Thoracic aorta (tissue), 2 donors: ENCODE measurements around the gene CAB39L. TPM values are rescaled to one million over a fixed set of nuclear protein-coding genes. Genes with fewer than 3 reads are reported as not detected.

Experiments
- ATAC-seq: fragments of 150-250 bp; one replicate; pipeline ENCODE4 v1.8.0; 2017; ENCODE audit warnings: low read depth; ENCODE audit not compliant: insufficient number of reproducible peaks, low FRiP score
- DNase-seq: peaks from one replicate; pipeline ENCODE4 v3.0.0-alpha.2; 2020; ENCODE audit warnings: low spot score
- H3K27ac ChIP-seq, 2 donors: fragments of 200-600 bp; sonication (generic); 1 replicate in 1 of 2; 2 replicates in 1 of 2; pipeline ENCODE4 v1.5.1; 2016; ENCODE audit warnings: mild to moderate bottlenecking in 2 of 2, moderate library complexity in 2 of 2
- H3K27me3 ChIP-seq: fragments of 200-600 bp; sonication (generic); replicated peaks from 2 replicates; pipeline ENCODE4 v1.6.0; 2016; ENCODE audit warnings: mild to moderate bottlenecking; ENCODE audit not compliant: insufficient read depth
- H3K36me3 ChIP-seq: fragments of 200-600 bp; sonication (generic); one replicate; pipeline ENCODE4 v1.5.1; 2016
- H3K4me1 ChIP-seq, 2 donors: fragments of 200-600 bp; sonication (generic); 1 replicate in 1 of 2; 2 replicates in 1 of 2; pipeline versions ENCODE4 v1.5.1 to v1.6.0; 2016; ENCODE audit warnings: low read depth in 2 of 2, mild to moderate bottlenecking in 1 of 2; ENCODE audit not compliant: control insufficient read depth in 1 of 2
- H3K4me3 ChIP-seq: fragments of 200-600 bp; sonication (generic); 2 replicates; pipeline ENCODE4 v1.5.1; 2016; ENCODE audit warnings: mild to moderate bottlenecking
- H3K9me3 ChIP-seq: fragments of 200-600 bp; sonication (generic); 2 replicates; pipeline ENCODE4 v1.5.1; 2016
- CTCF ChIP-seq: fragments of 200-600 bp; sonication (generic); IDR thresholded peaks from one replicate; pipeline ENCODE4 v1.5.1; 2019; ENCODE audit warnings: antibody characterized with exemption
- total RNA-seq, 2 donors: library from RNA; depleted of rRNA; stranded (reverse); fragments of >200 nt; gene quantifications; one replicate each; pipeline versions ENCODE4 v1.1.0 to v1.2.3, GENCODE V29; 2016

The CAB39L gene
- total RNA-seq, 2 donors from 2014 or later: 38.7 to 46.7 TPM

- ATAC-seq: no peak
- H3K36me3 ChIP-seq: no peaks in the 10 kb centered on the region
- H3K27me3 ChIP-seq: no peaks in the 10 kb centered on the region
Measured at GRCh38 chr13:49272296-49272695, 171.6 kb downstream of the CAB39L start.

GRCh38 chr13:49271264-49271663 is 172.6 kb downstream of the CAB39L start:
- ATAC-seq (no peak), DNase-seq (no peak)
- no peak overlapping the region for H3K27ac ChIP-seq
- no peak for TF ChIP-seq CTCF
- no peaks in the 10 kb centered on the region for H3K27me3 ChIP-seq
- H3K36me3 ChIP-seq: no peaks in the 10 kb centered on the region
- no peaks in the 10 kb centered on the region for H3K4me1 ChIP-seq
- no peak overlapping the region for H3K4me3 ChIP-seq
- no peaks in the 10 kb centered on the region for H3K9me3 ChIP-seq

More at GRCh38 chr13:49272296-49272695, 171.6 kb downstream of the CAB39L start:
- Histone ChIP-seq H3K4me3 (no peak overlapping the region), H3K9me3 (no peaks in the 10 kb centered on the region), H3K27ac (no peak overlapping the region), H3K4me1 (no peaks in the 10 kb centered on the region)
- DNase-seq: no peak
- TF ChIP-seq CTCF: no peak

- H3K36me3 ChIP-seq: peaks cover under 1% of the 10 kb centered on the region
- ATAC-seq: no peak
- TF ChIP-seq CTCF: no peak
- no peaks in the 10 kb centered on the region for H3K9me3 ChIP-seq
- no peak overlapping the region for H3K4me3 ChIP-seq
- no peak overlapping the region for H3K27ac ChIP-seq
- DNase-seq: no peak
- no peaks in the 10 kb centered on the region for H3K27me3 ChIP-seq
- H3K4me1 ChIP-seq: no peaks in the 10 kb centered on the region
Measured at GRCh38 chr13:49265822-49266221, 178.0 kb downstream of the CAB39L start.

- no peak for TF ChIP-seq CTCF
Measured at GRCh38 chr13:49262634-49263033, 181.2 kb downstream of the CAB39L start.

GRCh38 chr13:49259586-49259985 is 184.3 kb downstream of the CAB39L start:
- H3K9me3 ChIP-seq: no peaks in the 10 kb centered on the region
- no peak overlapping the region for H3K4me3 ChIP-seq
- TF ChIP-seq CTCF: no peak
- H3K27ac ChIP-seq: no peak overlapping the region
- ATAC-seq (no peak), DNase-seq (no peak)
- H3K36me3 ChIP-seq: peaks cover 26% of the 10 kb centered on the region
- H3K27me3 ChIP-seq: no peaks in the 10 kb centered on the region
- no peaks in the 10 kb centered on the region for H3K4me1 ChIP-seq

More at GRCh38 chr13:49262634-49263033, 181.2 kb downstream of the CAB39L start:
- Histone ChIP-seq H3K36me3 (peaks cover 15% of the 10 kb centered on the region), H3K4me3 (no peak overlapping the region), H3K9me3 (no peaks in the 10 kb centered on the region), H3K4me1 (no peaks in the 10 kb centered on the region), H3K27me3 (no peaks in the 10 kb centered on the region), H3K27ac (no peak overlapping the region)
- ATAC-seq (no peak), DNase-seq (no peak)

Other genes with a start within 250 kb of the CAB39L start
- gene MLNR, start 223.7 kb downstream of the CAB39L start, total RNA-seq: 1 to 10 TPM in 1 of 2 donors, under 1 TPM in 1; 0.41 to 2.0 TPM
- 10 to 100 TPM; 12.8 to 18.5 TPM for gene CDADC1, start 196.1 kb downstream of the CAB39L start, total RNA-seq
- gene SETDB2, start 210 bp upstream of the CAB39L start, total RNA-seq: 1 to 10 TPM; 9.0 to 9.1 TPM
- gene PHF11, start 51.9 kb upstream of the CAB39L start, total RNA-seq: 10 to 100 TPM; 39.3 to 51.1 TPM
- 10 to 100 TPM; 22.6 to 22.7 TPM for gene RCBTB1, start 141.5 kb upstream of the CAB39L start, total RNA-seq
- gene ARL11, start 184.4 kb upstream of the CAB39L start, total RNA-seq: 1 to 10 TPM; 1.1 to 1.6 TPM
- 10 to 100 TPM; 12.2 to 43.9 TPM for gene EBPL, start 247.4 kb upstream of the CAB39L start, total RNA-seq